ENCODE measurements around the gene KCTD7. TPM values are rescaled to one million over a fixed set of nuclear protein-coding genes. Genes with fewer than 3 reads are reported as not detected.
"Not testable (repeated sequence)": the region's sequence is repeated elsewhere in the genome, so short reads cannot be mapped to it uniquely, and the experiment has no call there.

Gene KCTD7
- total and polyA plus RNA-seq, 5 experiments from 2014 or later = 11.0 to 37.0 (median 14.5) TPM

DNA sequence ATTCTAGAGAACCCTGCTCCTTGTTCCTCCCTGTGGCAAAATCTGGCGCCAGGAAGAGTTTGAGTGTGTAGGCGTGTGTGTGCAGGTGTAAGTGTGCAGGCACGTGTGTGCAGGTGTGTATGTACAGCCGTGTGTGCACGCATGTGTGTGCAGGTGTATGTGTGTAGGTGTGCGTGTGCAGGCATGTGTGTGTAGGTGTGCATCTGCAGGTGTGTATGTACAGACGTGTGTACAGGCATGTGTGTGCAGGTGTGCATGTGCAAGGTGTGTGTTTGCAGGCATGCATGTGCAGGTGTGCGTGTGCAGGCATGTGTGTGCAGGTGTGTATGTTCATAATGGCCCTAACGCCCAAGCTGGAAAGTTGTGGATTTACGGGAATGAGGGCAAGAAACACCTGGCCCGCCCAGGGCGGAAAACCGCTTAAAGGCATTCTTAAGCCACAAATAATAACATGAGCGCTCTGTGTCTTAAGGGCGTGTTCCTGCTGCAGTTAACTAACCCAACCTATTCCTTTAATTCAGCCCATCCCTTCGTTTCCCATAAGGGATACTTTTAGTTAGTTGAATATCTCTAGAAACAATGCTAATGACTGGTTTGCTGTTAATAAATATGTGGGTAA, 34.1 kb downstream of the KCTD7 start:
- Mint-ChIP-seq H3K27me3 (no peaks in the 10 kb centered on the region), H3K4me1 (peaks cover 0 to 14% (median 4%) of the 10 kb centered on the region in 4 donors), H3K9me3 (no peaks in the 10 kb centered on the region), H3K27ac (peak overlapping the region in 1 of 10 donors; percentile 62), H3K36me3 (no peaks in the 10 kb centered on the region), H3K4me3 (no peak overlapping the region)
- ATAC-seq = no peak
- DNase-seq = no peak
- POLR2A ChIA-PET = no interaction called here

DNA sequence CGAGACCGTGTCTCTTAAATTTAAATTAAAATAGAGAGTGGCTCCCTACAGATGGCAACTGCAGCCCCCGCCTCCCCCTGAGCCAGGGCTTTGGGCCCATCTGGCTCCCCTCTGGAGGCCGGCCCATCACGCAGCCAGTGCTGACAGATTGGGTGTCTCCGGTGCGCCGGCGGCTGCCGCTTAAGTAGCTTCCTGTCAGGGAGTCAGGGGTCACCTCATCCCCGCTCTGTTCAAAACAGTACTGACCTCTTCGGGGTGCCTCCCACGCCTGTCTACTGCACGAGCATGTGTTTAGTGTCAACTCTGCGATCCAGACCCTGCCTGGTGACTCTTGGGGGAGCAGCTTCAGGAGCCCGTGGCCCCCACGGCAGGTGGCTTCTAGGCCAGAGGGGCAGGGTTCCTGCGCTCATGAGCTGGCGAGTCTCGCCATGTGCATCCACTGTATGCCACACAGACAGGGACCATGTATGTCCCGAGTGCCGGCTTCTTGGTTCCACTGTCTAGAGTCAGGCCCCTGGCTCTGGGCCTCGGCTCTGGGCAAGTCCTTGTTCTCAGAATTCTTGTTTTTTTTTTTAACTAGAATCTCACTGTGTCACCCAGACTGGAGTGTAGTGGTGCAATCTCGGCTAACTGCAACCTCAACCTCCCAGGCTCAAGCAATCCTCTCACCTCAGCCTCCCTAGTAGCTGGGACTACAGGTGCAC, 36.1 kb downstream of the KCTD7 start:
- Mint-ChIP-seq H3K36me3 (peaks cover 0 to 2% (median 0%) of the 10 kb centered on the region in 3 donors), H3K4me1 (peaks cover 0 to 14% (median 5%) of the 10 kb centered on the region in 4 donors), H3K9me3 (no peaks in the 10 kb centered on the region), H3K4me3 (no peak overlapping the region), H3K27me3 (no peaks in the 10 kb centered on the region), H3K27ac (peak overlapping the region in 2 of 10 donors; percentile 16 to 51)
- POLR2A ChIA-PET = interaction anchor here (0.7 to 1.2 kb wide), 2 partner anchors 16 to 514 kb away, joined by 3 read pairs; no protein-coding TSS in a partner anchor
- DNase-seq = no peak
- no peak for ATAC-seq

DNA sequence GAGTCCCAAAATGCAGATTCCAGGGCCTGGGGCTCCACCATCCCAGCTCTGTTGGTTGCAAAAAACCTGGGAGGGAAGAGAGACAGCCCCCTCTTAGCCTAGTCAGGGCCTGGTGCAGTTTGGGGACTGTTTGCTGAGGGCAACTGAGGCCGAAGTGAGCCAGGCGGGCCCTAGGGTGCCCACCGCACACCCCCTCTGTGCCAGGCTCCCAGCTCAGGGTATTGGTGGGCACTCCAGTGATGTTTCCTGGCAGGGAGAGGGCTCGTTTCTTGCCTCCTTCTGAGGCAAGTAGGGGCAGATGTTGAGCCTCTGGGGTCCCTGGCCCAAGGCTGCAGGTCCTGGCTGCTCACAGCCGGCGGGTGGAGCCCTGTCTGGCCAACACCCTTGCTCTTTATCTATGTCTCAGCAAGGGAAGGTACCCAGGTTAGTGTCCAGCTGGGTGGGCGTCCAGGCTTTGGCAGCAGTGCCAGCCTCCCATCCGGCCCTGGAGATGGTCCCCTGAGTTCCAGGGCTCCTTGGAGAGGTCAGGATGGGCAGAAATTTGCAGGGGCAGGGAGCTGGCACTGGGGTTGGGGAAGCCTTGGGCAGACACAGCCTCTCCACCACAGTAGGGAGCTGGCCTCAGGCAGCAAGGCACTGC, 37.8 kb downstream of the KCTD7 start:
- POLR2A ChIA-PET = interaction anchor here (0.6 kb wide), 1 partner anchor 156 kb away, joined by 3 read pairs; no protein-coding TSS in a partner anchor
- H3K4me3 Mint-ChIP-seq = no peak overlapping the region

DNA sequence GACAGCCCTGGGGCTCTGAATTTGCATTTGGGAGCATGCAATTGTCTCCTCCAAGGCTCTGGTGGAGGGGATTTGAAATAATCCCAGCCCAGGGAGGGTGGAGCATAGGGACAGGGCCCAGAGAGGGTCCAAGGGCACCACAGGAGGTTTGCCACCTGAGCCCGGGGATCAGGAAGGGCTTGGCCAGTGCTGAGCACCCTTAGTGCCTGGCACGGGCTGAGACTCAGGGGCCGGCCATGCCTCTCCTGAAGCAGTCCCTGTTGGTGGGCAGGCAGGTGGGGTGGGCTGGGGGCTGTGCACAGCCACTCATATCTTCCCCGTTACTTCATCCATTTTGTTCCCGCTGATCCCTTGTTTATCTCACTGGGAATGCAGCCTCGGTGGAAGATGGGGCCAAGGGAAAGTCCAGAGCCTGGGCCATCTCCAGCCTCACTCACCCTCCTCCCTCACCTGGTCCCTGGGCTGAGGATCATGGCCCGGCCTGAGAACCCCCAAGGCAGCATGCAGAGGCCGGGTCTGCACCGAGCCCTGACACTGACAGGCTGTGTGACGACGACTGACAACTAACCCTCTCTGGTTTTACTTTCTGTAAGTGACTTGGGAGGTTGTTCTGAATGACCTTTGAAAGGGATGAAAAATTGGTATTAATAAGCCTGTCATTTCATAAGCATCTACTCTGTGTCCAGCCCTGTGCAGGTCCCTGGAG, 38.5 kb downstream of the KCTD7 start:
- H3K36me3 Mint-ChIP-seq = peaks cover 0 to 4% (median 0%) of the 10 kb centered on the region in 3 donors
- H3K4me3 Mint-ChIP-seq = no peak overlapping the region
- H3K27ac Mint-ChIP-seq = peak overlapping the region in 3 of 10 donors; percentile 29 to 43 (median 38)
- POLR2A ChIA-PET = no interaction called here
- no peaks in the 10 kb centered on the region for H3K27me3 Mint-ChIP-seq
- DNase-seq = no peak
- no peak for ATAC-seq
- H3K4me1 Mint-ChIP-seq = peaks cover 0 to 18% (median 4%) of the 10 kb centered on the region in 4 donors
- H3K9me3 Mint-ChIP-seq = no peaks in the 10 kb centered on the region

More for the DNA sequence above, 37.8 kb downstream of the KCTD7 start:
- H3K27ac Mint-ChIP-seq = peak overlapping the region in 1 of 10 donors; percentile 43
- DNase-seq (no peak), ATAC-seq (no peak)
- no peaks in the 10 kb centered on the region for H3K27me3 Mint-ChIP-seq
- peaks cover 0 to 18% (median 4%) of the 10 kb centered on the region in 4 donors for H3K4me1 Mint-ChIP-seq
- peaks cover 0 to 4% (median 0%) of the 10 kb centered on the region in 3 donors for H3K36me3 Mint-ChIP-seq
- no peaks in the 10 kb centered on the region for H3K9me3 Mint-ChIP-seq

DNA sequence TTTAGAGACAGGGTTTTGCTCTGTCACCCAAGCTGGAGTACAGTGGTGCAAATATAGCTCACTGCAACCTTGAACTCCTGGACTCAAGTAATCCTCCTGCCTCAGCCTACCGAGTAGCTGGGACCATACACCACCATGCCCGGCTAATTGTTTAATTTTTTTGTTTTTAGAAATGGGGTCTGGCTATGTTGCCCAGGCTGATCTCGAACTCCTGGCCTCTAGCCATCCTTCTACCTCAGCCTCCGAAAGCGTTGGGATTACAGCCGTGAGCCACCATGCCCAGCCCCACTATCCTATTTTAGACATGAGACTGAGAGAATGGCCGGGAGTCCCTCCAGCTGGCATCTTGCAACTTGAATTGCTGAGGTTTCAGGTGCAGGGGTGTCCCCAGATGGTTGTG, 39.4 kb downstream of the KCTD7 start:
- DNase-seq = no peak
- ATAC-seq = no peak
- Mint-ChIP-seq H3K36me3 (peaks cover 0 to 4% (median 0%) of the 10 kb centered on the region in 3 donors), H3K27me3 (no peaks in the 10 kb centered on the region), H3K27ac (peak overlapping the region in 2 of 10 donors; percentile 57 to 65), H3K4me1 (peaks cover 0 to 12% (median 4%) of the 10 kb centered on the region in 4 donors), H3K4me3 (no peak overlapping the region), H3K9me3 (no peaks in the 10 kb centered on the region)
- POLR2A ChIA-PET = interaction anchor here (0.6 to 1.6 kb wide), 2 partner anchors 8 to 13 kb away, joined by 3 to 6 read pairs; no protein-coding TSS in a partner anchor

DNA sequence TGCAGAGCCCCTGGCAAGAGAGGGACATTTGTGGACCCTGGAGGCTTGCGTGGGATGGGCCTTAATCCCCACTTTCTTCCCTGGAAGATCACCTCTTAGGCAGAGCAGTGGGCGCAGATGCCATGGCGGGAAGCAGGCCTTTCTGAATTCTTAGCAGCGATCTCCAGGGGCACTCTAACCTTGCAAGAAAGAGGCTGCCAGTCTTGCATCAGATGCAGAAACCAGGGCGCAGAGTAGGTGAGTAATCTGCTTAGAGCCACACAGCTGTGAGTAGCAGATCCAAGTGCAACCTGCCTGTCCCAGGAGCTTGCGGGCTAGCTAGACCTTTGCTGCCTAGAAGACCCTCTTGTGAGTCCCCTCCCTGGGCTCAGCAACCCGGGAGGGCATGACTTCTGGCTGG, 40.0 kb downstream of the KCTD7 start:
- no peaks in the 10 kb centered on the region for H3K9me3 Mint-ChIP-seq
- no peak overlapping the region for H3K4me3 Mint-ChIP-seq
- DNase-seq (no peak), ATAC-seq (no peak)
- H3K27me3 Mint-ChIP-seq = no peaks in the 10 kb centered on the region
- POLR2A ChIA-PET = interaction anchor here (1.6 kb wide), 1 partner anchor 8 kb away, joined by 6 read pairs; no protein-coding TSS in a partner anchor
- H3K27ac Mint-ChIP-seq = peak overlapping the region in 2 of 10 donors; percentile 57 to 73
- H3K36me3 Mint-ChIP-seq = peaks cover 0 to 4% (median 0%) of the 10 kb centered on the region in 3 donors
- H3K4me1 Mint-ChIP-seq = peaks cover 0 to 12% (median 4%) of the 10 kb centered on the region in 4 donors

DNA sequence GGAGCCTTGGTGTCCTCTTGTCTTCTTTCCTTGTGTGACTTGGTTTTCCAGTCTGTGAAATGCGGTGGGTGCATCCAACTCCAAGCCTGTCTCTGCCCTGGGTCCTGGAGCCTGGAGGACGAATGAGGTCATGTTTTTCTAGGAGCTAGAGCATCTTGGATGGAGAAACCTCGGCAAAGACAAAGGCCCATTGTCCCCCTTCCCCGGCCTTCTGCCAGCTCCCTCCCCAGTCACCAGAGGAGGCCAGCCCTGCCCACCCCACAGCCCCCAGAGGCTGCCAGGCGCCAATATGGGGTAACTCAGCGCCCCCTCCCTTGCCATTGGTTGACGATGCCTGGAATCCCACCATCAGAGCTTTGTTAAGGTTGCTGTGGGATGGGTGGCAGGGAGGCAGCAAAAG, 40.4 kb downstream of the KCTD7 start:
- peaks cover 0 to 4% (median 0%) of the 10 kb centered on the region in 3 donors for H3K36me3 Mint-ChIP-seq
- ATAC-seq = no peak
- H3K27ac Mint-ChIP-seq = peak overlapping the region in 2 of 10 donors; percentile 47 to 66

DNA sequence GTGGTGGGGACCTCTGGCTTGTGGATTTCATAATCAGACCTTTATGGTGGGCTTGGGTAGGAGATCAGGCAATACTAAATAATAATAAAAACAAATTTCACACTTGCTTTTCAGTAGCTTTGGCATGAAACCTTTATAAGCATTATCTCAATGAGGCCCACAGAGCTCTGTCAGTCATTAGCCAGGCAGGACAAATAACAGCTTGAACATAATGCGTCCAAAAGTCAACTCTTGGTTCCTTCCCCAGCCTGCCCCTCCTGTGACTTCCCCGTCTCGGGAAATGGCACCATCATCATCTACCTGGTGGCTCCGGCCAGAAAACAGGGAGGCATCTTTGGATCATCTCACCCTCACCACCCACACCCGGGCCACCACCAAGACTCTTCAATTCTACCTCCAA, 40.8 kb downstream of the KCTD7 start:
- no peak for ATAC-seq
- Mint-ChIP-seq H3K4me1 (peaks cover 0 to 10% (median 3%) of the 10 kb centered on the region in 4 donors), H3K27ac (no peak overlapping the region), H3K27me3 (no peaks in the 10 kb centered on the region), H3K36me3 (peaks cover 0 to 4% (median 0%) of the 10 kb centered on the region in 3 donors), H3K4me3 (no peak overlapping the region), H3K9me3 (no peaks in the 10 kb centered on the region)
- POLR2A ChIA-PET = interaction anchor here (1.6 kb wide), 1 partner anchor 9 kb away, joined by 6 read pairs; no protein-coding TSS in a partner anchor
- no peak for DNase-seq

More for the DNA sequence above, 40.4 kb downstream of the KCTD7 start:
- Mint-ChIP-seq H3K9me3 (no peaks in the 10 kb centered on the region), H3K4me1 (peaks cover 0 to 10% (median 3%) of the 10 kb centered on the region in 4 donors), H3K4me3 (no peak overlapping the region), H3K27me3 (no peaks in the 10 kb centered on the region)
- no peak for DNase-seq
- POLR2A ChIA-PET = interaction anchor here (1.6 kb wide), 1 partner anchor 8 kb away, joined by 6 read pairs; no protein-coding TSS in a partner anchor

DNA sequence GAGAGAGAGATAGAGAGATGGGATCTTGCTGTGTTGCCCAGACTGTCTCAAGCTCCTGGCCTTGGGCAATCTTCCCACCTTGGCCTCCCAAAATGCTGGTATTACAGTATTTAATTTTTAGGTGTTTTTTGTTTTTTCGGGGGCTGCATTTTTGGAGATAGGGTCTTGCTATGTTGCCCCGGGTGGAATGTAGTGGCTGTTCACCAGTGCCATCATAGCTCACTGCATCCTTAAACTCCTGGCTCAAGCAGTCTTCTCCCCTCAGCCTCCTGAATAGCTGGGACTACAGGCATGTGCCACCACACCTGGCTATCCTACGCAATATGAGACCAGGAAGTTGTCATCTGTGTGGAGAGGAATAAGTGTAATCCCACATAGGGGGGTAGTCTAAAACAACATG, 42.4 kb downstream of the KCTD7 start:
- Mint-ChIP-seq H3K4me3 (no peak overlapping the region), H3K27ac (peak overlapping the region in 1 of 10 donors; percentile 54), H3K9me3 (no peaks in the 10 kb centered on the region), H3K4me1 (peaks cover 0 to 4% (median 2%) of the 10 kb centered on the region in 4 donors), H3K27me3 (no peaks in the 10 kb centered on the region), H3K36me3 (peaks cover 0 to 4% (median 0%) of the 10 kb centered on the region in 3 donors)
- no peak for DNase-seq
- POLR2A ChIA-PET = no interaction called here
- no peak for ATAC-seq

DNA sequence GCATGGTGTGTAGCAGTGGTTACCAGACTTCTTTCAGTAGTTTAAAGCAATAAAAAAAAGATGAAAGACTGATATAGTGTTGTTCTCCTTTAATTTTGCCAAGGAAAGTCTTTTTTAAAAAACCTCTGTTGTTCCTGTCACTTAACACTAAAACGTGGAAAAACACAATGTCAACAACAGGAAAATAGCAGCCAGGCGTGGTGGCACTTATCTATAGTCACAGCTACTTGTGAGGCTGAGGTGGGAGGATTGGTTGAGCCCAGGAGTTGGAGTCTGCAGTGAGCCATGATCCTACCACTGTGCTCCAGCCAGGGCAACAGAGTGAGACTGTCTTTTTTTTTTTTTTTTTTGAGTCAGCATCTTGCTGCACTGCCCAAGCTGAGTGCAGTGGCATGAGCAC, 42.8 kb downstream of the KCTD7 start:
- DNase-seq, H3K4me1 Mint-ChIP-seq, H3K27me3 Mint-ChIP-seq, H3K36me3 Mint-ChIP-seq, H3K4me3 Mint-ChIP-seq, POLR2A ChIA-PET, ATAC-seq, H3K9me3 Mint-ChIP-seq: not testable (repeated sequence)
- peak overlapping the region in 1 of 10 donors; percentile 54 for H3K27ac Mint-ChIP-seq

DNA sequence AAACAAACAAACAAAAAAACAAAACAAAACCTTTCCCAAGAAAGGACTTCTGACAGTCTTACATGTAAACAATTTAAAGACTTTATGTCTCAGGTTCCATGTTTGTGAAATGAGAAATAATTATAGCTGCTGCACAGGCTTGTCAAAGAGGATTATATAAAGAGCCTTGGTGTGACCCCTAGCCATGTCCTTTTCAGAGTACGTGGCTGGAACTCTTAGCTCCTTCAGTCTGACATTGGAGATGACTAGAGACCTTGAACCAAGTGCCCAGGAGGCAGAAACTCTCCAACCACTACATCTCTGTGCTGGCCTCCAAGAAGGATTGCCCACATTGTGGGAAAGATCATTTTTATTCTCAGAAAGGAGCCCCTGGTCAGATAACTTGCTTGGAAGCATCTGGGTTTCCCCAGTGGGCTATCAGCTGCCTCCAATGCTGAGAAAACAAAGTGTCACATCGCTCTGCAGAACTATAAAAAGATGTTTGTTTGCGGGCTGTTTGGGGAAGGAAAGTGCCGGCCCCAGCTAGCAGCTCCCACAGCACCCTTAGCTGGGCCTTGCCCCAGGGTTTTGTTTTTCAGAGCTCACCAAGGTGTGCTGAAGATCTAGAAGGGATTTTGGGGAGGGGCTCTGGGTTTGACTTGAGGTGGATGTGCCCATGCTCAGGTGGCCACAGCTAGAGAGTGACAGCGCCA, 43.9 kb downstream of the KCTD7 start:
- ATAC-seq, POLR2A ChIA-PET: not testable (repeated sequence)

More for the DNA sequence above, 43.9 kb downstream of the KCTD7 start:
- not testable (repeated sequence) for H3K4me1 Mint-ChIP-seq, H3K27me3 Mint-ChIP-seq, H3K4me3 Mint-ChIP-seq, H3K36me3 Mint-ChIP-seq, H3K9me3 Mint-ChIP-seq, DNase-seq, H3K27ac Mint-ChIP-seq
